Duodenal mucosa (tissue), 2 donors: ENCODE measurements around the gene FOXM1.

Experiments
- H3K27ac ChIP-seq: one replicate; pipeline ENCODE4 v1.7.0; 2013; ENCODE audit warnings: low read depth, low read length
- H3K27me3 ChIP-seq, 2 donors: one replicate each; pipeline ENCODE4 v1.7.0; 2013; ENCODE audit warnings: low read length in 2 of 2, control low read depth in 1 of 2; ENCODE audit not compliant: insufficient read depth in 2 of 2, control insufficient read depth in 1 of 2
- H3K36me3 ChIP-seq, 2 donors: one replicate each; pipeline ENCODE4 v1.7.0; 2013; ENCODE audit warnings: low read length in 2 of 2, control low read depth in 1 of 2; ENCODE audit not compliant: insufficient read depth in 2 of 2, control insufficient read depth in 1 of 2
- H3K4me1 ChIP-seq, 2 donors: one replicate each; pipeline ENCODE4 v1.7.0; 2013; ENCODE audit warnings: low read length in 2 of 2, control low read depth in 1 of 2; ENCODE audit not compliant: insufficient read depth in 2 of 2, control insufficient read depth in 1 of 2
- H3K4me3 ChIP-seq, 2 donors: one replicate each; pipeline ENCODE4 v1.7.0; 2013; ENCODE audit warnings: low read length in 2 of 2, low read depth in 1 of 2
- H3K9ac ChIP-seq, 2 donors: one replicate each; pipeline ENCODE4 v1.7.0; 2013; ENCODE audit warnings: low read length in 2 of 2, low read depth in 1 of 2
- H3K9me3 ChIP-seq, 2 donors: one replicate each; pipeline ENCODE4 v1.7.0; 2013; ENCODE audit warnings: low read length in 2 of 2, control low read depth in 1 of 2; ENCODE audit not compliant: control insufficient read depth in 1 of 2

Gene FOXM1

DNA sequence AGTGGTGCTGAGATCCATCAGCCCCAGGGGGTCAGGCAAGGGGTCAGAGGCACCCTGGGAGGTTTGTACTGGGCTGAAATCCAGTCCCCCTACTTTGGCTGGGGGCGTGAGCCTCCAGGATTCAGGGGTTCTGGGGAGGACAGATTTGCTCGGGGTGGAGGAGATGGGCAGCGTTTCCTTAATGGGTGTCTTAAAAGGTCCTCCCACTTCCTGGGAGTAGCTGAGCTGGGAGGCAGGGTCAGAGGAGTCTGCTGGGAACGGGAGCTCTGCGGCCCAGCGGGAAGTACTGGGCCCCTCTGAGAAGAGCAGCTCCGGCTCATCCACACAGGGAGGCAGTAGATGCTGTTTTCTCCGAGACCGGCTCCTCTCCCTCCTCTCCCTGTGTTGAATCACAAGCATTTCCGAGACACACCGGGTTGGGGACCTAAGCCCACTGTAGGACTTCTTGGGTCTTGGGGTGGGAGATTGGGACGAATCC lies 18.0 kb downstream of the FOXM1 start:
- Histone ChIP-seq H3K9me3 (no peaks in the 10 kb centered on the region), H3K36me3 (peaks cover 11 to 22% of the 10 kb centered on the region in 2 donors)

DNA sequence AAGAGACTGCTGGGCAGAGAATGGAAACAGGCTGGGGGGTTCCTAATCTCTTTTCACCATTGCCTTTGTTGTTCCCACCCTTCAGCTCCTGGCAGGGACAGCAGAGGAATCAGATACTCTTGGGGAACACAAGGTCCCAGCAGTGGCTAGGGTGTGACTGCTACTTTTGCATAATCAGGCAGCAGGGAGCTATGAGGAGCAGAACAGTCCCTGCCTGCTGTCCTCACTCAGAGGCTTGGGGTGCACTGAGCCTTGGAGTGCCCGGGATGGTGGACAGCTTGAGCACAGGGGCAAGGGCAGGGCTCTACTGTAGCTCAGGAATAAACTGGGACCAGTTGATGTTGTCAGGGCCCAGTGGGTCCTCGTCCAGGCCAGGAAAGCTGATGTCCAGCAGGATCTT lies 18.6 kb downstream of the FOXM1 start:
- Histone ChIP-seq H3K27ac (no peak overlapping the region), H3K36me3 (peaks cover 11 to 22% of the 10 kb centered on the region in 2 donors), H3K9ac (no peak overlapping the region), H3K9me3 (no peaks in the 10 kb centered on the region), H3K4me3 (no peak overlapping the region), H3K27me3 (no peaks in the 10 kb centered on the region), H3K4me1 (peaks cover 28 to 30% of the 10 kb centered on the region in 2 donors)

More for the DNA sequence above, 18.0 kb downstream of the FOXM1 start:
- Histone ChIP-seq H3K27me3 (no peaks in the 10 kb centered on the region), H3K9ac (no peak overlapping the region), H3K4me3 (no peak overlapping the region), H3K27ac (no peak overlapping the region), H3K4me1 (peaks cover 28 to 30% of the 10 kb centered on the region in 2 donors)

GRCh38 chr12:2857576-2857975 lies 19.4 kb downstream of the FOXM1 start:
- no peak overlapping the region for H3K4me3 ChIP-seq
- H3K9ac ChIP-seq: no peak overlapping the region
- H3K4me1 ChIP-seq: peaks cover 28 to 30% of the 10 kb centered on the region in 2 donors
- H3K27ac ChIP-seq: no peak overlapping the region
- H3K9me3 ChIP-seq: no peaks in the 10 kb centered on the region
- peaks cover 11 to 17% of the 10 kb centered on the region in 2 donors for H3K36me3 ChIP-seq
- H3K27me3 ChIP-seq: no peaks in the 10 kb centered on the region

DNA sequence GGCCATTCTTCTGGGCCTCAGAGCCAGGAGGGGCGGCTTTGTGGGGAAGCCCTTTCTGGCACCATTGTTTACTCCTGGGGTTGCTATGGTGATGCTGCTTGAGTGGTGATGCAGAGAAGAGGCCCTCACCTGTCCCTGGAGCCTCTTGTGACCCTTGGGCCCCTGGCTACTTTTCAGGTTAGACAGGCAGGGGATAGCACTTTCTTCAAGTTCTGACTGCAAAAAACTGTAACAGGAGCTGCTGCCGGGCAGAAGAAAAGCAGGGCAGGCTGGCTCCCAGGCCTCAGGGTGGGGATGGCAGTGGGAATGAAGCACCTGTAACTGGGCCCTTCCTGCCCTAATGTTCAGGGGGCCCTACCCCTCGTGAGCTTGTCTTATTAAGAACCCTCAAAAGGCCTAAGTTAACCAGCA lies 19.9 kb downstream of the FOXM1 start, which contains the start of gene TEX52:
Gene TEX52, minus strand, starts transcription at position 19 of the 411 bp plus-strand sequence. Its CDS starts 13 bp downstream, at position 6.
- Histone ChIP-seq H3K36me3 (peaks cover 11 to 17% of the 10 kb centered on the region in 2 donors), H3K27me3 (no peaks in the 10 kb centered on the region), H3K9me3 (no peaks in the 10 kb centered on the region), H3K4me1 (peaks cover 28 to 30% of the 10 kb centered on the region in 2 donors), H3K27ac (no peak within 1 kb of the TSS), H3K9ac (no peak within 1 kb of the TSS), H3K4me3 (no peak within 1 kb of the TSS)

DNA sequence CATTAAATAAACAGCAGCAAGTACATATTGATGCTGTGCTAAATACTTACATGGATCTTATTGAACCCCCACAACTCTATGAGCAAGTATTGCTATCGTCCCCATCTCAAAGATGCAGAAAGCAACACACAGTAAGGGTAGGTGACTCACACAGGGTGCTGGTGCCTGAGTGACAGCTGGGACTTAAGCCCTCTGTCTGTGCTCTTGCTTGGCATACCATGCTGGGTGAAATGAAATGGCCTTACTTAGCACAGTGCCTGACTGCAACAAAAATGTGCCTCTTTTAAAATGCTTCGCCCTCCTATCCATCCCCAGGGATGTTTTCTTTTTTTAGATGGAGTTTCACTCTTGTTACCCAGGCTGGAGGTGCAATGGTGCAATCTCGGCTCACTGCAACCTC lies 20.9 kb downstream of the FOXM1 start:
- Histone ChIP-seq H3K36me3 (peaks cover 11 to 17% of the 10 kb centered on the region in 2 donors), H3K27ac (no peak overlapping the region), H3K4me3 (no peak overlapping the region), H3K9ac (no peak overlapping the region), H3K9me3 (no peaks in the 10 kb centered on the region), H3K4me1 (peaks cover 28 to 30% of the 10 kb centered on the region in 2 donors), H3K27me3 (no peaks in the 10 kb centered on the region)

DNA sequence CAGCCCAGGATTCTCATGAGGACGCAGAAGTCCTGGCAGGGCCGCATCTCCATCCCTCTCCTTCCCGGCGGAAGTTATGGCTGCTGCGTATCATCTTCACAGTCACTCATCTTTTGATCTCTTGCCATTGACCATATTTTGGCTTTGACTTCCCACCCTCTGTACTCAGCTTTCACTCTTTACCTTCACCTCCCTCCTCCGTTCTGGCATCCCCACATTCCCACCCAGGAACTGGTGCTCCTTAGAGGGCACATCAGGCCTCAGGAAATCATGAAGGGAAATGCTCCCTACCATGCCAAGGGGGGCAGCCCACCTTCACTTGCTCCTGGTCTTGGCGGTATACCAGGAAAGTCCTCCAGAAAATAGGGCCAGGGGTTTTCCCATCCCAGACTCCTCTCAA lies 21.4 kb downstream of the FOXM1 start:
- H3K9ac ChIP-seq: no peak overlapping the region
- H3K4me3 ChIP-seq: no peak overlapping the region
- H3K36me3 ChIP-seq: peaks cover 11 to 17% of the 10 kb centered on the region in 2 donors
- H3K9me3 ChIP-seq: no peaks in the 10 kb centered on the region
- no peak overlapping the region for H3K27ac ChIP-seq
- peaks cover 28 to 30% of the 10 kb centered on the region in 2 donors for H3K4me1 ChIP-seq
- no peaks in the 10 kb centered on the region for H3K27me3 ChIP-seq

DNA sequence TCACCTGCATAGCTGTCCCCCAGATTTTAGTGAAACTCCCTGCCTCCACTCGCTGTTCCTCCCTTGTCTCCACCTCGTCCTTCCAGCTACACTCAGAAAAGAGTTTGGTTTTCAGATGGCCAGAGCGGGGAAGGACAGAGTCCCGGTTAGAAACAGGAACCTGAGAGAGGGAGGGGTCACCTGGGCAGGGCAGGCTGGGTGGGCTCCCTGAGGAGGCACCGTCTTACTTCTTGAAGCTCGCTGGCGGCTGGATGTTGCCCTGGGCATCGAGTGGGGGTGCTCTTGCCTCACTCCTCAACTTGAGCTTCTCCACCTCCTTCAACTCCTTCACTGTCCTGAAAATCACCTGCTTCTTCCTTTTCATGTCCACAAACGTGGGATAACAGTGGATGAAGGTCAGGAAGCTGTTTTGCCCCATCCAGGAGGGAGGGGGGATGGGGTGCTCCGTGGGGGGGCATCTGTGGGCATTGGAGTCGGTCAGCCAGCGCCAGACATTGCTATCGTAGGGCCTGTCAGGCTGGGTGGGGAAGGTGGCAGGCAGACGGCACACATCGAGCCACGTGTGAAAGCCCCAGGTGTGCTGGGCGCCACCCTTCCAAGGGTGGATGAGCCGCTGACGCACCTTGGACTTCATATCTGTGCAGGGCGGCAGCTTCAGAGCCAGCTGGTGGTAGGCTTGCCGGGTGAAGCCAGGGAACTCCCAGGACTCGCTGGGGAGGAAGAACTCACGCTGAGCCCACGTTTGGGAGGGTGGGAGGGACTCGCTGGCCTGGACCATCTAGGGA lies 22.1 kb downstream of the FOXM1 start:
- peaks cover 28 to 31% of the 10 kb centered on the region in 2 donors for H3K4me1 ChIP-seq
- peak overlapping the region in 1 of 2 donors; percentile 49 for H3K9ac ChIP-seq
- H3K27ac ChIP-seq: peak overlapping the region; percentile 0
- no peaks in the 10 kb centered on the region for H3K9me3 ChIP-seq
- H3K4me3 ChIP-seq: peak overlapping the region in 1 of 2 donors; percentile 29
- peaks cover 11 to 17% of the 10 kb centered on the region in 2 donors for H3K36me3 ChIP-seq
- no peaks in the 10 kb centered on the region for H3K27me3 ChIP-seq

- no peak overlapping the region for H3K9ac ChIP-seq
- no peak overlapping the region for H3K27ac ChIP-seq
- no peak overlapping the region for H3K4me3 ChIP-seq
- no peaks in the 10 kb centered on the region for H3K9me3 ChIP-seq
- no peaks in the 10 kb centered on the region for H3K27me3 ChIP-seq
- H3K36me3 ChIP-seq: peaks cover 5 to 12% of the 10 kb centered on the region in 2 donors
- peaks cover 32 to 40% of the 10 kb centered on the region in 2 donors for H3K4me1 ChIP-seq
These were observed 23.3 kb downstream of the FOXM1 start for GRCh38 chr12:2853626-2854025.

- H3K4me1 ChIP-seq: peaks cover 22 to 31% of the 10 kb centered on the region in 2 donors
- no peaks in the 10 kb centered on the region for H3K27me3 ChIP-seq
- no peak overlapping the region for H3K9ac ChIP-seq
These were observed 25.0 kb downstream of the FOXM1 start for GRCh38 chr12:2851931-2852330.

DNA sequence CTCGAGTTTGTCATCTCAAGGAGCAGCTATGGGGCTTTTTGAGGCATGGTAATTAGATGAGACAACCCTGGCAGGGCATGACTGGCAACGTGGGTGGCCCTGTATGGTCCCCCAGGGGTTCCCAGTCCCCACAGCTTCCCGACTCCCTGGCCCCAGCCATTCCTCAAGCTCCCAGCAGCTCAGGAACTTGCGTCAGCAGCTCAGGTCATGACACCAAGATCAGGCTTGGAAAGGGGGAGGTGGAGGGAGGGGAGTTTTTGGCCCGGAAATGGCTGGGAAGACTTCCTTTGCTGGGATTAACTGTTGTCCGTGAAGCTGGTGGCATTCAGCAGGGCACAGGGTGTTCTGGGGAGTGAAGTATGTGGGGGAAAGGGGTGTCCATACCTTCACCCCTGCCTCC lies 31.7 kb downstream of the FOXM1 start:
- H3K4me1 ChIP-seq: peaks cover 4 to 10% of the 10 kb centered on the region in 2 donors
- H3K27ac ChIP-seq: no peak overlapping the region
- no peak overlapping the region for H3K9ac ChIP-seq
- no peaks in the 10 kb centered on the region for H3K9me3 ChIP-seq
- peaks cover 0 to 3% of the 10 kb centered on the region in 2 donors for H3K36me3 ChIP-seq
- H3K4me3 ChIP-seq: no peak overlapping the region
- H3K27me3 ChIP-seq: no peaks in the 10 kb centered on the region

More at GRCh38 chr12:2851931-2852330, 25.0 kb downstream of the FOXM1 start:
- no peak overlapping the region for H3K27ac ChIP-seq
- no peaks in the 10 kb centered on the region for H3K36me3 ChIP-seq
- H3K4me3 ChIP-seq: no peak overlapping the region
- no peaks in the 10 kb centered on the region for H3K9me3 ChIP-seq
